ENCODE data around the gene TMA7. TPM values are rescaled to one million over a fixed set of nuclear protein-coding genes. Genes with fewer than 3 reads are reported as not detected.

Gene TMA7
- total RNA-seq, 1 experiment from 2014 or later, result 152 TPM

DNA sequence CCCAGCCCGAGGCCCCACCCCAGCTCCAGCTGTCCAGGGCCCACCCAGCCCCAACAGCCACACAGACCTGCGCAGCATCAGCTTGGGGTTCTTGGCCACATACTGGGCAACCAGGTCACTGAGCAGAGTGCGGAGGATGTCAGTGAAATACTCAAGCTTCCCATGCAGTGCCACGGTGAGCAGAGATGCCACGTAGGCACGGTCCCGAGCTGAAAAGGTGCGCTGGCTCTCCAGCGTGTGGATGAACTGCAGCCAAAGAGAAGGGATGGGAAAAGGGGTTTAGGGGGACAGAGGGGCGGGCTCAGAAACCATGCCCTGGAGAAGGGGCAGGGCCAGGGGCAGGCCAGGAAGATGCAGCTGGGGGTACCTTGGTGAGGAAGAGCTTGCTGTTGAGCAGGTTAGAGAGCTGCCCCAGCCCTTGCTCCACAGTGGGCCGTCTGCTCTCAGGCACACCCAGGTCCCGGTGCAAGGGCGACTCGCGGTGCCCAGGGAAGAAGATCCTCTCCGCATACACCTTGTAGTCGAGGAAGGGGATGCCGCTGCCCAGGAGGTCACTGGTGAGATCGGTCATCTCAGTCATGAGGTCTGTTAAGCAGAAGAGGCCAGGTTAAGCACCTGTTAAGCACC is 27.6 kb upstream of the TMA7 start:
- intact Hi-C loops (cut with micrococcal nuclease; ENCODE audit: unreplicated experiment), result no loop called here
- H3K27ac ChIP-seq (ENCODE audit: low read depth, low read length, poor library complexity, severe bottlenecking), result no peak overlapping the region
- DNase-seq (ENCODE audit: low spot score), result no peak
- no peak overlapping the region for H3K4me3 ChIP-seq (ENCODE audit: low read depth, low read length, poor library complexity, severe bottlenecking)
- CTCF ChIA-PET, result no interaction called here
- no peaks in the 10 kb centered on the region for H3K4me1 ChIP-seq (ENCODE audit: insufficient read depth, low read length, poor library complexity, severe bottlenecking)
- no TSS peak for BruUV-seq (replicated peaks)
- no peaks in the 10 kb centered on the region for H3K36me3 ChIP-seq (ENCODE audit: insufficient read depth, low read length, poor library complexity, severe bottlenecking)
- POLR2A ChIA-PET (ENCODE audit: low non-redundant PET), result no interaction called here
- H3K27me3 ChIP-seq (replicated peaks; ENCODE audit: insufficient read depth, low read depth, low read length, poor library complexity), result no peaks in the 10 kb centered on the region
- no peaks in the 10 kb centered on the region for H3K9me3 ChIP-seq (ENCODE audit: low read depth, low read length, poor library complexity, severe bottlenecking)
- TF ChIP-seq, protein P1, sequence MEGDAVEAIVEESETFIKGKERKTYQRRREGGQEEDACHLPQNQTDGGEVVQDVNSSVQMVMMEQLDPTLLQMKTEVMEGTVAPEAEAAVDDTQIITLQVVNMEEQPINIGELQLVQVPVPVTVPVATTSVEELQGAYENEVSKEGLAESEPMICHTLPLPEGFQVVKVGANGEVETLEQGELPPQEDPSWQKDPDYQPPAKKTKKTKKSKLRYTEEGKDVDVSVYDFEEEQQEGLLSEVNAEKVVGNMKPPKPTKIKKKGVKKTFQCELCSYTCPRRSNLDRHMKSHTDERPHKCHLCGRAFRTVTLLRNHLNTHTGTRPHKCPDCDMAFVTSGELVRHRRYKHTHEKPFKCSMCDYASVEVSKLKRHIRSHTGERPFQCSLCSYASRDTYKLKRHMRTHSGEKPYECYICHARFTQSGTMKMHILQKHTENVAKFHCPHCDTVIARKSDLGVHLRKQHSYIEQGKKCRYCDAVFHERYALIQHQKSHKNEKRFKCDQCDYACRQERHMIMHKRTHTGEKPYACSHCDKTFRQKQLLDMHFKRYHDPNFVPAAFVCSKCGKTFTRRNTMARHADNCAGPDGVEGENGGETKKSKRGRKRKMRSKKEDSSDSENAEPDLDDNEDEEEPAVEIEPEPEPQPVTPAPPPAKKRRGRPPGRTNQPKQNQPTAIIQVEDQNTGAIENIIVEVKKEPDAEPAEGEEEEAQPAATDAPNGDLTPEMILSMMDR (conservative IDR thresholded peaks at IDR 0.05; ENCODE audit: low read depth, low read length), result no peak
- no peak for TF ChIP-seq EZH2 (IDR thresholded peaks at IDR 0.05; ENCODE audit: borderline replicate concordance, low read depth, low read length, poor library complexity, severe bottlenecking)

DNA sequence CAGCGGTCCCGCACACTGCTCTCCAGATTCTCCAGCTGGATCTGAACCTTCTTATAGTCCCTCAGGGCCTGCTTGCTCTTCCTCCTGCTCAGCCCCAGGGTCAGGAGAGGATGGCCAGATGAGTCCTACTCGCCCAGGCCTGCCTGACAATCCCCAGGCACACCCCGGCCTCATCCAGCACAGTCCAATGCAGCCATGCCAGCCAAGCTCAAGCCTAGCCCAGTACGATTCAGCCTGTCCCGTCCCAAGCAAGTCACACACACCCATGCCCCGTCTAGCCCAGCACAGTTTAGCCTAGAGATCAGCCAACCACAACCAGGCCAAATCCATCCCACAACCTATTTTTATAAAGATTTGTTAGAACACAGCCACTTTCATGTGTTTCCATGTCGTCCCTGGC is 27.0 kb upstream of the TMA7 start:
- Histone ChIP-seq H3K36me3 (ENCODE audit: insufficient read depth, low read length, poor library complexity, severe bottlenecking) (no peaks in the 10 kb centered on the region), H3K27ac (ENCODE audit: low read depth, low read length, poor library complexity, severe bottlenecking) (no peak overlapping the region), H3K4me3 (ENCODE audit: low read depth, low read length, poor library complexity, severe bottlenecking) (no peak overlapping the region), H3K27me3 (replicated peaks; ENCODE audit: insufficient read depth, low read depth, low read length, poor library complexity) (no peaks in the 10 kb centered on the region), H3K9me3 (ENCODE audit: low read depth, low read length, poor library complexity, severe bottlenecking) (no peaks in the 10 kb centered on the region), H3K4me1 (ENCODE audit: insufficient read depth, low read length, poor library complexity, severe bottlenecking) (no peaks in the 10 kb centered on the region)
- TF ChIP-seq, protein P1 (conservative IDR thresholded peaks at IDR 0.05; ENCODE audit: low read depth, low read length), result no peak
- no peak for TF ChIP-seq EZH2 (IDR thresholded peaks at IDR 0.05; ENCODE audit: borderline replicate concordance, low read depth, low read length, poor library complexity, severe bottlenecking)
- no peak for DNase-seq (ENCODE audit: low spot score)
- ChIA-PET CTCF (no interaction called here), POLR2A (ENCODE audit: low non-redundant PET) (no interaction called here)
- intact Hi-C loops (cut with micrococcal nuclease; ENCODE audit: unreplicated experiment), result no loop called here
- BruUV-seq (replicated peaks), result no TSS peak

DNA sequence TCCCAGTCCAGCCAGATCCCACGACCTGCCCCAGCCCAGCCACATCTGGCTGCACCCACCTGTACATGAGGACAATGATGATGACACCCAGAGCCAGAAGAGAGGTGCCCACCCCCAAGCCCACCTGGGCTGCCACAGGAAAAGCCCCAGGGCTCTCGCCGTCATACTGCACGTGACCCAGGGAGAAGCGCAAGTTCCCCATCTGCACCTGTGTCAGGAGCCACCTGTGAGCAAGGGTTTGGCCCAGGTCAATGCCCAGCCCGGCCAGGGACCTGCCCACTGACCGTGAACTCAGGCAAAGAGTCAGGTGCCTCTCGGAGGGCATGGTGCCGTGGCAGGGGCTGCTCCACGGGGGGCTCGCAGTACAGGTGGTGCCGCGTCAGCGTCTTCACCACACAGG is 26.4 kb upstream of the TMA7 start:
- no peak overlapping the region for H3K4me3 ChIP-seq (ENCODE audit: low read depth, low read length, poor library complexity, severe bottlenecking)
- no peaks in the 10 kb centered on the region for H3K27me3 ChIP-seq (replicated peaks; ENCODE audit: insufficient read depth, low read depth, low read length, poor library complexity)
- intact Hi-C loops (cut with micrococcal nuclease; ENCODE audit: unreplicated experiment), result no loop called here
- no peaks in the 10 kb centered on the region for H3K4me1 ChIP-seq (ENCODE audit: insufficient read depth, low read length, poor library complexity, severe bottlenecking)
- CTCF ChIA-PET, result no interaction called here
- DNase-seq (ENCODE audit: low spot score), result no peak
- no peak overlapping the region for H3K27ac ChIP-seq (ENCODE audit: low read depth, low read length, poor library complexity, severe bottlenecking)
- H3K9me3 ChIP-seq (ENCODE audit: low read depth, low read length, poor library complexity, severe bottlenecking), result no peaks in the 10 kb centered on the region
- TF ChIP-seq EZH2 (IDR thresholded peaks at IDR 0.05; ENCODE audit: borderline replicate concordance, low read depth, low read length, poor library complexity, severe bottlenecking), result no peak
- TF ChIP-seq, protein P1 (conservative IDR thresholded peaks at IDR 0.05; ENCODE audit: low read depth, low read length), result no peak
- H3K36me3 ChIP-seq (ENCODE audit: insufficient read depth, low read length, poor library complexity, severe bottlenecking), result no peaks in the 10 kb centered on the region
- POLR2A ChIA-PET (ENCODE audit: low non-redundant PET), result no interaction called here
- BruUV-seq (replicated peaks), result no TSS peak
